ENCODE data around the gene SLIT3. TPM values are rescaled to one million over a fixed set of nuclear protein-coding genes. Genes with fewer than 3 reads are reported as not detected.

Gene SLIT3
- total RNA-seq, 6 experiments from 2014 or later = 0.31 to 1.2 (median 0.65) TPM

DNA sequence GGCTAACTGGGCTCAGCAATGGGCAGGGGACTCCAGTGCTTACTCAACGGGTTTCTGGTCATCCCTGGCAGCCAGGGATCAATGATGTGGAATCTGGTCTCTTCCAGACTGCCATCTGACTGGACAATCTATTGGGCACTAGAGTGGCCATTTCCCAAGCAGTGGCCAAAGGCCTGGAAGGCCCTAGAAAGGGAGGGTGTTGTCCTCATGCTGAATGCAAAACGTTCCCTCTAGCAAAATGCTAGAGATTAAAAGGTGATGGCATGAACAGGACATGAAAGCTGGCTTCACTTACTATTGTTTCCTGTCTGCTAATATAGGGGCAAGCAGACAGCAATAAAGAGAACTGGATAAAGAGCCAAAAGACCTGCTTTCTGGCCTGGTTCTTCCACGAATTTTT, 467.6 kb downstream of the SLIT3 start:
- no peak for TF ChIP-seq POLR2A (IDR thresholded peaks at IDR 0.05)
- TF ChIP-seq, protein P1, sequence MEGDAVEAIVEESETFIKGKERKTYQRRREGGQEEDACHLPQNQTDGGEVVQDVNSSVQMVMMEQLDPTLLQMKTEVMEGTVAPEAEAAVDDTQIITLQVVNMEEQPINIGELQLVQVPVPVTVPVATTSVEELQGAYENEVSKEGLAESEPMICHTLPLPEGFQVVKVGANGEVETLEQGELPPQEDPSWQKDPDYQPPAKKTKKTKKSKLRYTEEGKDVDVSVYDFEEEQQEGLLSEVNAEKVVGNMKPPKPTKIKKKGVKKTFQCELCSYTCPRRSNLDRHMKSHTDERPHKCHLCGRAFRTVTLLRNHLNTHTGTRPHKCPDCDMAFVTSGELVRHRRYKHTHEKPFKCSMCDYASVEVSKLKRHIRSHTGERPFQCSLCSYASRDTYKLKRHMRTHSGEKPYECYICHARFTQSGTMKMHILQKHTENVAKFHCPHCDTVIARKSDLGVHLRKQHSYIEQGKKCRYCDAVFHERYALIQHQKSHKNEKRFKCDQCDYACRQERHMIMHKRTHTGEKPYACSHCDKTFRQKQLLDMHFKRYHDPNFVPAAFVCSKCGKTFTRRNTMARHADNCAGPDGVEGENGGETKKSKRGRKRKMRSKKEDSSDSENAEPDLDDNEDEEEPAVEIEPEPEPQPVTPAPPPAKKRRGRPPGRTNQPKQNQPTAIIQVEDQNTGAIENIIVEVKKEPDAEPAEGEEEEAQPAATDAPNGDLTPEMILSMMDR (IDR thresholded peaks at IDR 0.05) = no peak
- no peak for ATAC-seq
- intact Hi-C loops (cut with DNase I) = no loop called here

DNA sequence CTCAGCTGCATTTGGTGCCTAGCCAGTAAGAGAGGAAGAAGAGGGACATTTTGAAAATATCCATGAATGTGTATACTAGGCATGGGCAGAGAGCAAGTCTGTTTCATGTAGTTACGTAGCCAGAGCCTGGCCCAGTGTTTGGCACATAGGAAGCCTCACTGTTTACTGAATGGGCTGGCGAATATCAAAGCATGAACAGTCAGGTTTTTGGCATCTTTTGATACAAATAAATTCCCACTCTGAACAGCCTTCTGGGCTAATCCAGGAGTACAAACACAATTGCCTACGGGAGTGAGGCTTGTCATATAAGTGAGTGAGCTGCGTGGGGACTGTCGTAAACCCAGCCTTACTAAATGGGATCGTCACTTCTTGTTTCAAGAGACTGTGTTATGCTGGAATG, 468.6 kb downstream of the SLIT3 start:
- no peak overlapping the region for H3K4me3 ChIP-seq
- no peaks in the 10 kb centered on the region for H3K4me1 ChIP-seq
- intact Hi-C loops (cut with DNase I) = no loop called here
- DNase-seq (no peak), ATAC-seq (no peak)
- H3K36me3 ChIP-seq = no peaks in the 10 kb centered on the region
- H3K27ac ChIP-seq = no peak overlapping the region
- TF ChIP-seq, protein P1 (IDR thresholded peaks at IDR 0.05) = no peak
- no peak for TF ChIP-seq POLR2A (IDR thresholded peaks at IDR 0.05)
- H3K9me3 ChIP-seq = no peaks in the 10 kb centered on the region
- WGBS (ENCODE audit: insufficient coverage, low coverage, low lambda C conversion rate, missing lambda C conversion rate) = 60% methylated on average over 4 of the region's 6 CpGs
- H3K27me3 ChIP-seq = no peaks in the 10 kb centered on the region

More for the DNA sequence above, 467.6 kb downstream of the SLIT3 start:
- H3K4me1 ChIP-seq = no peaks in the 10 kb centered on the region
- WGBS (ENCODE audit: insufficient coverage, low coverage, low lambda C conversion rate, missing lambda C conversion rate) = 28% methylated on average over 2 of the region's 3 CpGs
- H3K27me3 ChIP-seq = no peaks in the 10 kb centered on the region
- no peak overlapping the region for H3K4me3 ChIP-seq
- no peaks in the 10 kb centered on the region for H3K9me3 ChIP-seq
- no peaks in the 10 kb centered on the region for H3K36me3 ChIP-seq
- H3K27ac ChIP-seq = no peak overlapping the region
- DNase-seq = no peak

DNA sequence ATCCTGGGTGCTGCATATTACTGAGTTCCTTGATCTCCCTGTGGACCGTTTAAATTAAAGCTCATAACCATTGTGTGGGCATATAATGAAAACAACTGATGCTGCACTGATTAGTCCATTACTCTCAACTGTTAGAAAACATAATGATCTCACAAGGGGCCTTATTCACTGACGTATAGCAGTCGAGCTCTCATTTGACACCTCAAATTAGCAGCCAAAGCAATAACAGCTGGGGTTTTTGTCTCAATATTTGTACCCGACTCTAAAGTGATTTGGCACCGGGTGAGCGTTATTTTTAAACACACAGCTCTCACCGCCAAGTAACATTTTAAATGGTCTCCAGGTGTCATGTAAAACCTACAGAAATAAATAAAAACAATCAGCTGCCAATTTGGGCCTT, 469.6 kb downstream of the SLIT3 start:
- Histone ChIP-seq H3K36me3 (no peaks in the 10 kb centered on the region), H3K4me1 (no peaks in the 10 kb centered on the region), H3K4me3 (no peak overlapping the region), H3K9me3 (no peaks in the 10 kb centered on the region), H3K27me3 (no peaks in the 10 kb centered on the region), H3K27ac (no peak overlapping the region)
- ATAC-seq = no peak
- intact Hi-C loops (cut with DNase I) = no loop called here
- 77% methylated on average over 7 of the region's 7 CpGs for WGBS (ENCODE audit: insufficient coverage, low coverage, low lambda C conversion rate, missing lambda C conversion rate)
- TF ChIP-seq, protein P1 (IDR thresholded peaks at IDR 0.05) = no peak
- TF ChIP-seq POLR2A (IDR thresholded peaks at IDR 0.05) = no peak
- no peak for DNase-seq

DNA sequence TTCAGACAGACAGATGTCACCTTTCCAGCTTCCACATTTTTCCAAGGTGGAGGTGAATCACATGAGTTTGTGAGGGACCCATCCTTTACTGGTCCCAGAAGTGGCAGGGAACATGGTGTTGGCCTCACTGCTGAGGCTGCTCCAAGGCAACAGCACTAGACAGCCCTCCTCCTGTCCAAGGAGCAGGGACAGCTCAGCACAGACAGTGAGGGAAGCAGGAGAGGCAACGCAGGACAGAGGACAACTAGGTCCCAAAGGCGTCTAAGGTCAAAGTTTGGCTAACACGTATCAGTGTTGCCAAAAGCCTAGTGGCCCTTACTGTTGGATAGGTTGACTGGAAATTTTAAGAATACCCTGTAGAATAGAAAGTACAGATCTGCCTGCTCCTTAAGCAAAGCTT, 470.1 kb downstream of the SLIT3 start:
- H3K36me3 ChIP-seq = no peaks in the 10 kb centered on the region
- TF ChIP-seq, protein P1 (IDR thresholded peaks at IDR 0.05) = no peak
- TF ChIP-seq POLR2A (IDR thresholded peaks at IDR 0.05) = no peak
- no peaks in the 10 kb centered on the region for H3K4me1 ChIP-seq
- no peaks in the 10 kb centered on the region for H3K9me3 ChIP-seq
- H3K27me3 ChIP-seq = no peaks in the 10 kb centered on the region
- intact Hi-C loops (cut with DNase I) = no loop called here
- 55% methylated on average over 3 of the region's 3 CpGs for WGBS (ENCODE audit: insufficient coverage, low coverage, low lambda C conversion rate, missing lambda C conversion rate)
- H3K27ac ChIP-seq = no peak overlapping the region
- ATAC-seq = peak in 1 of 4 donors; percentile 22
- DNase-seq = no peak
- H3K4me3 ChIP-seq = no peak overlapping the region

DNA sequence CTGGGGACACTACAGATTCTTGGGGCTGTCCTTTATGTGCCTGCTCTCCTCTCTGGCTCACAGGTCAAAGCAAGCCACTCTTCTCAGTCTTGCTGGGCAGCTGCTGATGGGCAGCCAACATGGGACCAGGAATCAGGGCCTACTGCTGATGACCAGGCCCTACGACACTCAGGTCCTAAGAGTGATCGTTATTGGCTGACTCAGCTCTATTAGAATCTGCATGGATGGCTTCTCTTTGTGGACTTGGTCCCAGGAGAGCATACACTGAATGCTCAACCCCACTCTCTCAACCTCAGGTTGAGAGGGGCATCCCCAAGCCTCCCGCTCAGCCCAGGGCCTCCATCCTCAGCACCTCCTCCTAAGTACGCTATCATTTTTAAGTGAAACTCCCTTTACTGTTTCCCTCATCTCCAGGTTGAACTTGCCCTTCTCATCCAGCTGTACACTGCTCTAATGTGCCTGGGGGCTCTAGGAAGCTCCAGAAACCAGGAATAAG, 471.0 kb downstream of the SLIT3 start:
- no peak for DNase-seq
- Histone ChIP-seq H3K4me3 (no peak overlapping the region), H3K4me1 (no peaks in the 10 kb centered on the region), H3K27ac (no peak overlapping the region), H3K9me3 (no peaks in the 10 kb centered on the region), H3K36me3 (no peaks in the 10 kb centered on the region), H3K27me3 (no peaks in the 10 kb centered on the region)
- WGBS (ENCODE audit: insufficient coverage, low coverage, low lambda C conversion rate, missing lambda C conversion rate) = 95% methylated on average over 3 of the region's 4 CpGs
- no peak for ATAC-seq
- intact Hi-C loops (cut with DNase I) = no loop called here
- TF ChIP-seq, protein P1 (IDR thresholded peaks at IDR 0.05) = no peak
- TF ChIP-seq POLR2A (IDR thresholded peaks at IDR 0.05) = no peak

Data from right lobe of liver (tissue), 6 donors.